Adrenal gland (tissue), 12 donors: Measurements from ENCODE around the gene RASSF5. TPM values are rescaled to one million over a fixed set of nuclear protein-coding genes. Genes with fewer than 3 reads are reported as not detected.

Experiments
- DNase-seq, 7 donors: peaks; one replicate each; pipeline ENCODE4 v3.0.0-alpha.2; 2019 to 2020
- H3K27ac ChIP-seq, 5 donors: fragments of 200-600 bp; sonication (generic) in 4 of 5; 1 replicate in 3 of 5; 2 replicates in 2 of 5; pipeline versions ENCODE4 v1.5.1 to v1.8.0; 2016 to 2020; ENCODE audit warnings: mild to moderate bottlenecking in 1 of 5
- H3K27me3 ChIP-seq: fragments of 200-600 bp; 2 replicates; pipeline ENCODE4 v1.8.0; 2021
- H3K36me3 ChIP-seq, 2 donors: fragments of 200-600 bp; replicated peaks in 1 of 2; 1 replicate in 1 of 2; 2 replicates in 1 of 2; pipeline versions ENCODE4 v1.5.1 to v1.8.0; 2018 to 2022
- H3K4me1 ChIP-seq, 2 donors: fragments of 200-600 bp; replicated peaks in 1 of 2; 1 replicate in 1 of 2; 2 replicates in 1 of 2; pipeline versions ENCODE4 v1.5.1 to v1.8.0; 2018 to 2021
- H3K4me3 ChIP-seq, 4 donors: fragments of 200-600 bp; sonication (generic) in 3 of 4; one replicate each; pipeline ENCODE4 v1.5.1; 2016 to 2018
- H3K9me3 ChIP-seq, 3 donors: fragments of 200-600 bp; sonication (generic) in 1 of 3; replicated peaks in 1 of 3; 1 replicate in 2 of 3; 2 replicates in 1 of 3; pipeline versions ENCODE4 v1.5.1 to v1.8.0; 2016 to 2021
- CTCF ChIP-seq, 6 experiments: fragments of 450-650 bp in 4 of 6; fragments of 200-600 bp in 2 of 6; sonication (generic) in 1 of 6; IDR thresholded peaks; 1 replicate in 5 of 6; 2 replicates in 1 of 6; pipeline versions ENCODE4 v1.5.1 to v1.8.0; 2016 to 2021; ENCODE audit warnings: antibody characterized with exemption in 6 of 6, mild to moderate bottlenecking in 2 of 6, moderate library complexity in 1 of 6
- POLR2A ChIP-seq, 2 donors: fragments of 450-650 bp; IDR thresholded peaks; one replicate each; pipeline ENCODE4 v1.6.1; 2017; ENCODE audit warnings: antibody characterized with exemption in 2 of 2, mild to moderate bottlenecking in 2 of 2, moderate library complexity in 1 of 2
- WGBS, 4 donors: extraction: QIAGEN DNeasy Blood & Tissue Kit in 2 of 4; methylation state at CpG; one replicate each; pipeline versions ENCODE4 v1.1.5 to v1.1.7; 2013 to 2017; 5-methylcytosine and 5-hydroxymethylcytosine counted together
- intact Hi-C, 2 donors: fragments of 100-400 bp; cut with DNase I; formaldehyde crosslinking; loops; one replicate each; pipeline versions ENCODE4 v1.14.1 to v1.15.0; 2022 to 2023
- polyA plus RNA-seq, 3 donors: library from polyadenylated mRNA; stranded (reverse); fragments of 200-250 nt in 2 of 3; fragments of 350-450 nt in 1 of 3; fragmentation: Illumina TruSeq in 1 of 3; extraction: RNeasy Lipid Tissue Mini Kit (QIAGEN cat#74804) in 1 of 3; gene quantifications; one replicate each; pipeline ENCODE4 v1.2.3, GENCODE V29; 2013 to 2014
- total RNA-seq, 9 donors: library from RNA; depleted of rRNA in 4 of 9; stranded (reverse); fragments of >200 nt in 4 of 9; fragments of 120-200 nt in 1 of 9; fragmentation: NEBNext Ultra II Directional in 1 of 9; extraction: Animal tissue kit (Norgen Biotek cat#: 25700) in 1 of 9; gene quantifications; one replicate each; pipeline versions ENCODE4 v1.1.0 to v1.2.4, GENCODE V29; 2013 to 2023
- donor health status: healthy with polysubstance abuse.
- donor health status: Bipolar disorder and iron deficiency.
- donor health status: DM: yes; HTN: yes; CAD: no.
- donor health status: DM: no; HTN: no; CAD: no.
- donor health status: DM: no; HTN: no; CAD: no.
- donor health status: DM: yes; HTN: yes; CAD: no.

RASSF5 gene
- total and polyA plus RNA-seq, 12 donors = 7.1 to 57.9 (median 27.0) TPM

- no peaks in the 10 kb centered on the region for H3K36me3 ChIP-seq
- DNase-seq = no peak
- intact Hi-C loops = no loop called here
- 62 to 98% (median 69%) methylated on average over 5 of the region's 5 CpGs for WGBS, 4 donors
- H3K9me3 ChIP-seq = no peaks in the 10 kb centered on the region
- H3K4me1 ChIP-seq = peaks cover 29 to 36% of the 10 kb centered on the region in 2 donors
- no peak overlapping the region for H3K4me3 ChIP-seq
- H3K27ac ChIP-seq = no peak overlapping the region
- TF ChIP-seq CTCF (IDR thresholded peaks at IDR 0.05) = no peak
- no peak for TF ChIP-seq POLR2A (IDR thresholded peaks at IDR 0.05)
- H3K27me3 ChIP-seq = no peaks in the 10 kb centered on the region
Measured at GRCh38 chr1:206516728-206516990, 9.3 kb downstream of the RASSF5 start.

GRCh38 chr1:206517784-206518183, 10.5 kb downstream of the RASSF5 start:
- no peak overlapping the region for H3K4me3 ChIP-seq
- no peak for TF ChIP-seq CTCF (IDR thresholded peaks at IDR 0.05)
- TF ChIP-seq POLR2A (IDR thresholded peaks at IDR 0.05) = no peak
- WGBS, 4 donors = 88 to 92% (median 92%) methylated on average over 8 of the region's 8 CpGs
- H3K9me3 ChIP-seq = no peaks in the 10 kb centered on the region
- H3K36me3 ChIP-seq = no peaks in the 10 kb centered on the region
- intact Hi-C loops = no loop called here
- H3K4me1 ChIP-seq = peaks cover 18 to 26% of the 10 kb centered on the region in 2 donors
- no peak overlapping the region for H3K27ac ChIP-seq
- H3K27me3 ChIP-seq = no peaks in the 10 kb centered on the region
- DNase-seq = no peak

GRCh38 chr1:206518206-206518605, 10.9 kb downstream of the RASSF5 start:
- no peak for DNase-seq
- 90 to 100% (median 93%) methylated on average over 3 to 18 of the region's 18 CpGs for WGBS, 4 donors

GRCh38 chr1:206518743-206519142, 11.4 kb downstream of the RASSF5 start:
- WGBS, 4 donors = 77 to 94% (median 89%) methylated on average over 6 of the region's 6 CpGs

More at GRCh38 chr1:206518206-206518605, 10.9 kb downstream of the RASSF5 start:
- peaks cover 14 to 22% of the 10 kb centered on the region in 2 donors for H3K4me1 ChIP-seq
- H3K27me3 ChIP-seq = no peaks in the 10 kb centered on the region
- TF ChIP-seq CTCF (IDR thresholded peaks at IDR 0.05) (no peak), POLR2A (IDR thresholded peaks at IDR 0.05) (no peak)
- no peaks in the 10 kb centered on the region for H3K36me3 ChIP-seq
- intact Hi-C loops = no loop called here
- no peaks in the 10 kb centered on the region for H3K9me3 ChIP-seq
- H3K27ac ChIP-seq = no peak overlapping the region
- H3K4me3 ChIP-seq = no peak overlapping the region

More at GRCh38 chr1:206518743-206519142, 11.4 kb downstream of the RASSF5 start:
- peak in 1 of 7 donors; percentile 27 for DNase-seq
- TF ChIP-seq CTCF (IDR thresholded peaks at IDR 0.05) = no peak
- no peak for TF ChIP-seq POLR2A (IDR thresholded peaks at IDR 0.05)
- H3K4me3 ChIP-seq = no peak overlapping the region
- intact Hi-C loops = no loop called here
- no peaks in the 10 kb centered on the region for H3K9me3 ChIP-seq
- H3K4me1 ChIP-seq = peaks cover 9 to 16% of the 10 kb centered on the region in 2 donors
- no peaks in the 10 kb centered on the region for H3K27me3 ChIP-seq
- no peak overlapping the region for H3K27ac ChIP-seq
- no peaks in the 10 kb centered on the region for H3K36me3 ChIP-seq
